SU-DHL-6 (cell line): ENCODE data around the gene ATP2A2.

Experiments used
- H2AFZ ChIP-seq: fragments of 200-600 bp; sonication (generic); 2 replicates; pipeline ENCODE4 v1.6.1; 2014; ENCODE audit warnings: low read depth, mild to moderate bottlenecking, moderate library complexity, mixed read lengths, antibody characterized with exemption, low read length; ENCODE audit not compliant: severe bottlenecking
- H3F3A ChIP-seq: fragments of 200-600 bp; shearing (Covaris generic); 2 replicates; pipeline ENCODE4 v1.6.0; 2016; ENCODE audit warnings: antibody characterized with exemption, mild to moderate bottlenecking; ENCODE audit not compliant: insufficient read depth
- H3K27ac ChIP-seq: fragments of 200-600 bp; sonication (generic); 2 replicates; pipeline ENCODE4 v1.5.1; 2016; ENCODE audit warnings: low read depth, mild to moderate bottlenecking, low read length, moderate library complexity, mixed read lengths
- H3K27me3 ChIP-seq: fragments of 200-600 bp; sonication (generic), shearing (Covaris generic); 2 replicates; pipeline ENCODE4 v1.6.0; 2014; ENCODE audit warnings: mild to moderate bottlenecking, low read length
- H3K36me3 ChIP-seq: fragments of 200-600 bp; sonication (generic); 2 replicates; pipeline ENCODE4 v1.6.1; 2014; ENCODE audit warnings: mild to moderate bottlenecking, low read length, mixed read lengths
- H3K4me2 ChIP-seq: fragments of 300-600, 200-600 bp; shearing (Covaris generic), sonication (generic); 2 replicates; pipeline ENCODE4 v1.6.0; 2014; ENCODE audit warnings: low read length, low read depth, mild to moderate bottlenecking; ENCODE audit not compliant: poor library complexity, severe bottlenecking
- H3K4me3 ChIP-seq: fragments of 200-600 bp; sonication (generic); 2 replicates; pipeline ENCODE4 v1.5.1; 2014; ENCODE audit warnings: antibody characterized with exemption, low read length, mild to moderate bottlenecking, mixed read lengths; ENCODE audit not compliant: insufficient read depth, poor library complexity, severe bottlenecking
- H3K79me2 ChIP-seq: fragments of 200-600 bp; sonication (generic); 2 replicates; pipeline ENCODE4 v1.6.1; 2014; ENCODE audit warnings: mild to moderate bottlenecking, low read length, moderate library complexity; ENCODE audit not compliant: insufficient read depth
- H3K9ac ChIP-seq: fragments of 200-600 bp; sonication (generic); 2 replicates; pipeline ENCODE4 v1.7.0; 2014; ENCODE audit warnings: mild to moderate bottlenecking, low read length
- H3K9me2 ChIP-seq: fragments of 200-600 bp; sonication (generic); replicated peaks from 2 replicates; pipeline ENCODE4 v1.6.1; 2014; ENCODE audit warnings: low read length; ENCODE audit not compliant: insufficient read depth
- H3K9me3 ChIP-seq: fragments of 200-600 bp; sonication (generic); 2 replicates; pipeline ENCODE4 v1.6.1; 2014; ENCODE audit warnings: low read length, mixed read lengths; ENCODE audit not compliant: insufficient read depth
- H4K20me1 ChIP-seq: fragments of 200-600 bp; sonication (generic); 2 replicates; pipeline ENCODE4 v1.6.1; 2014; ENCODE audit warnings: low read depth, mild to moderate bottlenecking, antibody characterized with exemption, low read length, moderate library complexity, mixed read lengths
- EZH2phosphoT487 ChIP-seq: fragments of 200-600 bp; sonication (generic), shearing (Covaris generic); conservative IDR thresholded peaks from 2 replicates; pipeline ENCODE4 v1.6.1; 2018; ENCODE audit warnings: mild to moderate bottlenecking, antibody characterized with exemption, low read length, moderate library complexity, mixed read lengths
- TF ChIP-seq, protein P1 (sequence below): fragments of 200-600 bp; sonication (generic); IDR thresholded peaks from one replicate; pipeline ENCODE4 v1.5.1; 2017; ENCODE audit warnings: antibody characterized with exemption, mild to moderate bottlenecking, low read length, moderate library complexity; ENCODE audit not compliant: insufficient read depth, poor library complexity, severe bottlenecking

ATP2A2 gene

GRCh38 chr12:110266980-110267620 lies 13.9 kb upstream of the ATP2A2 start:
- Histone ChIP-seq H2AFZ (no peak overlapping the region), H3K9ac (no peak overlapping the region), H3K9me2 (no peaks in the 10 kb centered on the region), H3K4me3 (no peak overlapping the region), H3K27me3 (no peaks in the 10 kb centered on the region), H3K36me3 (no peaks in the 10 kb centered on the region), H4K20me1 (no peaks in the 10 kb centered on the region), H3K79me2 (no peaks in the 10 kb centered on the region), H3F3A (no peaks in the 10 kb centered on the region), H3K27ac (no peak overlapping the region), H3K9me3 (no peaks in the 10 kb centered on the region), H3K4me2 (no peak overlapping the region)
- TF ChIP-seq, protein P1, sequence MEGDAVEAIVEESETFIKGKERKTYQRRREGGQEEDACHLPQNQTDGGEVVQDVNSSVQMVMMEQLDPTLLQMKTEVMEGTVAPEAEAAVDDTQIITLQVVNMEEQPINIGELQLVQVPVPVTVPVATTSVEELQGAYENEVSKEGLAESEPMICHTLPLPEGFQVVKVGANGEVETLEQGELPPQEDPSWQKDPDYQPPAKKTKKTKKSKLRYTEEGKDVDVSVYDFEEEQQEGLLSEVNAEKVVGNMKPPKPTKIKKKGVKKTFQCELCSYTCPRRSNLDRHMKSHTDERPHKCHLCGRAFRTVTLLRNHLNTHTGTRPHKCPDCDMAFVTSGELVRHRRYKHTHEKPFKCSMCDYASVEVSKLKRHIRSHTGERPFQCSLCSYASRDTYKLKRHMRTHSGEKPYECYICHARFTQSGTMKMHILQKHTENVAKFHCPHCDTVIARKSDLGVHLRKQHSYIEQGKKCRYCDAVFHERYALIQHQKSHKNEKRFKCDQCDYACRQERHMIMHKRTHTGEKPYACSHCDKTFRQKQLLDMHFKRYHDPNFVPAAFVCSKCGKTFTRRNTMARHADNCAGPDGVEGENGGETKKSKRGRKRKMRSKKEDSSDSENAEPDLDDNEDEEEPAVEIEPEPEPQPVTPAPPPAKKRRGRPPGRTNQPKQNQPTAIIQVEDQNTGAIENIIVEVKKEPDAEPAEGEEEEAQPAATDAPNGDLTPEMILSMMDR, result no peak
- no peak for TF ChIP-seq EZH2phosphoT487

GRCh38 chr12:110269622-110270124 lies 11.4 kb upstream of the ATP2A2 start:
- no peaks in the 10 kb centered on the region for H3K79me2 ChIP-seq
- H3K4me2 ChIP-seq, result no peak overlapping the region
- no peaks in the 10 kb centered on the region for H3K9me3 ChIP-seq
- H3K9me2 ChIP-seq, result no peaks in the 10 kb centered on the region
- H3K27me3 ChIP-seq, result no peaks in the 10 kb centered on the region
- no peak overlapping the region for H3K27ac ChIP-seq
- TF ChIP-seq, protein P1, result no peak
- TF ChIP-seq EZH2phosphoT487, result no peak
- no peak overlapping the region for H3K9ac ChIP-seq
- no peaks in the 10 kb centered on the region for H3K36me3 ChIP-seq
- no peaks in the 10 kb centered on the region for H3F3A ChIP-seq
- H4K20me1 ChIP-seq, result no peaks in the 10 kb centered on the region
- H3K4me3 ChIP-seq, result no peak overlapping the region
- H2AFZ ChIP-seq, result no peak overlapping the region

GRCh38 chr12:110270125-110270962 lies 10.7 kb upstream of the ATP2A2 start:
- no peaks in the 10 kb centered on the region for H3F3A ChIP-seq
- H3K79me2 ChIP-seq, result no peaks in the 10 kb centered on the region
- no peak overlapping the region for H3K4me2 ChIP-seq
- H3K27ac ChIP-seq, result no peak overlapping the region
- H3K9me2 ChIP-seq, result no peaks in the 10 kb centered on the region
- H3K4me3 ChIP-seq, result no peak overlapping the region
- H2AFZ ChIP-seq, result no peak overlapping the region
- H4K20me1 ChIP-seq, result no peaks in the 10 kb centered on the region
- no peaks in the 10 kb centered on the region for H3K9me3 ChIP-seq
- no peaks in the 10 kb centered on the region for H3K36me3 ChIP-seq
- TF ChIP-seq, protein P1, result no peak
- TF ChIP-seq EZH2phosphoT487, result no peak
- no peak overlapping the region for H3K9ac ChIP-seq
- no peaks in the 10 kb centered on the region for H3K27me3 ChIP-seq
